ENCODE measurements around the gene ADH5.

Gene ADH5

DNA sequence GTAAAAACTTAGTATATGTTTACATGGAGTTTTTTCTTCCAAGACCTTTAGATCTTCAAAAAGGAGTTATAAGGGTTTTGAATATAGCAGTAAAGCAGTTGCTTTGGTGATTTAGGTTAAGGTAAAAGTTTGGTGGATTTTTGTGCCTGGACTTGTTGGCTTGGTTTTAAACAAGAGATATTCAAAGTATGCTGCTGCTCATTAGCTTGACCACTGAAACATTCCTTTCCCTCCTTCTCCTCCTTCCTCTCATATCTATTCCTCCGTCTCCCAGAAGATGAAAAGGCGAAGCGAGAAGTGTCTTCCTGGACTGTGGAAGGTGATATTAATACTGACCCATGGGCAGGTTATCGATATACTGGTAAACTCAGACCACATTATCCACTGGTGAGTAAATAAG is 54.6 kb downstream of the ADH5 start:
- TF ChIP-seq FOXM1 (IDR thresholded peaks at IDR 0.05; ENCODE audit: borderline replicate concordance, low read depth): no peak
- TF ChIP-seq YY1 (IDR thresholded peaks at IDR 0.05; ENCODE audit: low read depth): no peak

DNA sequence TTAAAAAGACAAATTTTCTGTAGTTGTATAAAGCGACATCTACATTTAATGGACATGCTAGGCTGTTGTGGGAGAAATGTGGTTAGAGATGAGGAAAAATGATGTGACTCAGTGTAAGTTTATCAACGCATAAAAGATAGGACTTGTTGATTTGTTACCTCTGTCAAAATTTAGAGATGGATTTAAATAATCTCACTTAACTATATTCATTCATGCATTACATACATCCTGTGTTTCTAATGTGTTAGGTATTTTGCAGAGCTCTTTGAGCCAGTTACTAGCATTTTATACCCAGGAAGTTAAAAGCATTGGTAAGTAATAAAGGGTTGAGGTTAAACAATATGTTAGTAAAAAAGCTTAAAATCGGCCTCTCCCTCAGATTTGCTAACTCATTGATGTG is 58.7 kb downstream of the ADH5 start:
- TF ChIP-seq EP300 (IDR thresholded peaks at IDR 0.05; ENCODE audit: borderline replicate concordance) (no peak), MAX (IDR thresholded peaks at IDR 0.05) (no peak), EGR1 (IDR thresholded peaks at IDR 0.05) (no peak), TCF12 (IDR thresholded peaks at IDR 0.05; ENCODE audit: low read depth) (no peak), FOXM1 (IDR thresholded peaks at IDR 0.05; ENCODE audit: borderline replicate concordance, low read depth) (no peak), NFIC (IDR thresholded peaks at IDR 0.05) (no peak), CREB1 (IDR thresholded peaks at IDR 0.05; ENCODE audit: low read depth) (no peak), TAF1 (IDR thresholded peaks at IDR 0.05; ENCODE audit: low read depth) (no peak)

DNA sequence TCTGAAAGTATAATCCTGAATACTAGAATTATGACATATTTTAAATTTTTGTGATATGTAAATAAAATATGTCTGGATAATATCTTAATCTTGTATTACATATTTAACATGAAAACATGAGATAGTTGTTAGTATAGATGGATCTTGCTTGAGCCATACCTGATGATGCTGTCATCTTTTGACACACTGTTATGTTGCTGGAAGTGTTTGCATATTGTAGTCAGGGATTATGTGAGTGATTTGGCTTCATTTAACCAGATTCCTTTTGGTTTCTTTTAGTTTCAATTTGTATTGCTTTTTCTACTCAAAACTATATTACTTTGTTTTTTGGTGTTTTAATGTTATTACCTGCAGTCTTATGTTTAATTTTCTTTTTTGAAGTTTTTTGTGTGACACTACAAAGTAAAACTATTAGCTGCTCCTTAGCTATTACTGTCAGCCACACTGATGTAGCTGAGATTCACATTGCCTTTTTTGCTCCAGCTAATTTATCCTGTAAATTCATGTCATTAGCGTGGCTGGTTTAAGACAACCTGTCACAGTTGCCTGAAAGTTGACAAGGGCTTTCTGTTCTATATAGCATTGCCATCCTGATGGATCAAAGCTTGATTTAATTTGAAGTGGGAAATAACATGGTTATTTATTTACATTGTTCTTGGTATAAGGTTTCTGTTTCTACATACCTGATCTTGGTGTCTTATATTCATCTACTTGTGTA is 59.4 kb downstream of the ADH5 start:
- no peak for TF ChIP-seq EGR1 (IDR thresholded peaks at IDR 0.05)
- no peak for TF ChIP-seq TAF1 (IDR thresholded peaks at IDR 0.05; ENCODE audit: low read depth)
- TF ChIP-seq REST (IDR thresholded peaks at IDR 0.05; ENCODE audit: low read depth): no peak
- TF ChIP-seq FOXM1 (IDR thresholded peaks at IDR 0.05; ENCODE audit: borderline replicate concordance, low read depth): no peak
- TF ChIP-seq CEBPB (IDR thresholded peaks at IDR 0.05): no peak
- no peak for TF ChIP-seq MAX (IDR thresholded peaks at IDR 0.05)
- no peak for TF ChIP-seq NFIC (IDR thresholded peaks at IDR 0.05)
- TF ChIP-seq EP300 (IDR thresholded peaks at IDR 0.05; ENCODE audit: borderline replicate concordance): no peak
- TF ChIP-seq RAD21 (IDR thresholded peaks at IDR 0.05; ENCODE audit: low read depth): no peak
- TF ChIP-seq ZBTB7A (IDR thresholded peaks at IDR 0.05; ENCODE audit: low read depth): no peak
- no peak for TF ChIP-seq TCF12 (IDR thresholded peaks at IDR 0.05; ENCODE audit: low read depth)
- TF ChIP-seq, protein P1, sequence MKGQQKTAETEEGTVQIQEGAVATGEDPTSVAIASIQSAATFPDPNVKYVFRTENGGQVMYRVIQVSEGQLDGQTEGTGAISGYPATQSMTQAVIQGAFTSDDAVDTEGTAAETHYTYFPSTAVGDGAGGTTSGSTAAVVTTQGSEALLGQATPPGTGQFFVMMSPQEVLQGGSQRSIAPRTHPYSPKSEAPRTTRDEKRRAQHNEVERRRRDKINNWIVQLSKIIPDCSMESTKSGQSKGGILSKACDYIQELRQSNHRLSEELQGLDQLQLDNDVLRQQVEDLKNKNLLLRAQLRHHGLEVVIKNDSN (IDR thresholded peaks at IDR 0.05): no peak
- no peak for TF ChIP-seq CREB1 (IDR thresholded peaks at IDR 0.05; ENCODE audit: low read depth)
- no peak for TF ChIP-seq TEAD4 (IDR thresholded peaks at IDR 0.05)
- TF ChIP-seq YY1 (IDR thresholded peaks at IDR 0.05; ENCODE audit: low read depth): no peak

DNA sequence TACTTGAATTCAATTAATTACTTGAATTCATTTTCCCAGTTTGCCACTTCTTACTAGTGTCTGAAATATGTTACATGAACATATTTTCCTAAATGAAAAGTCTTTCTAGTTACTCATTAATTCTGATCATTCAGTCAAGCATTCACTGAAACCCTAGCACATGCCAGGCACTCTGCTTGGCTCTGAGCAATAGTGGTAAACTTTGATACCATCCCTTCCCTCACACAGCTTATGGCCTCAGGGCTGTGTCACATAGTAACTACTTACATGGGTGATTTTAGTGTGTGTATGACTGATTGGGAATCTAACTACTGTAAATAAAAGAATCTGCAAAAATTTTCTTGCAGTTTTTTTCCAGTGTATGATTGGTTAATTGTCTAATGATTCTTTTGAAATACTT is 60.4 kb downstream of the ADH5 start:
- no peak for TF ChIP-seq CREB1 (IDR thresholded peaks at IDR 0.05; ENCODE audit: low read depth)
- TF ChIP-seq ZBTB7A (IDR thresholded peaks at IDR 0.05; ENCODE audit: low read depth): no peak
- TF ChIP-seq RAD21 (IDR thresholded peaks at IDR 0.05; ENCODE audit: low read depth): no peak
- no peak for TF ChIP-seq TAF1 (IDR thresholded peaks at IDR 0.05; ENCODE audit: low read depth)
- TF ChIP-seq EGR1 (IDR thresholded peaks at IDR 0.05): no peak
- no peak for TF ChIP-seq YY1 (IDR thresholded peaks at IDR 0.05; ENCODE audit: low read depth)
- TF ChIP-seq TEAD4 (IDR thresholded peaks at IDR 0.05): no peak
- no peak for TF ChIP-seq REST (IDR thresholded peaks at IDR 0.05; ENCODE audit: low read depth)
- no peak for TF ChIP-seq CEBPB (IDR thresholded peaks at IDR 0.05)

DNA sequence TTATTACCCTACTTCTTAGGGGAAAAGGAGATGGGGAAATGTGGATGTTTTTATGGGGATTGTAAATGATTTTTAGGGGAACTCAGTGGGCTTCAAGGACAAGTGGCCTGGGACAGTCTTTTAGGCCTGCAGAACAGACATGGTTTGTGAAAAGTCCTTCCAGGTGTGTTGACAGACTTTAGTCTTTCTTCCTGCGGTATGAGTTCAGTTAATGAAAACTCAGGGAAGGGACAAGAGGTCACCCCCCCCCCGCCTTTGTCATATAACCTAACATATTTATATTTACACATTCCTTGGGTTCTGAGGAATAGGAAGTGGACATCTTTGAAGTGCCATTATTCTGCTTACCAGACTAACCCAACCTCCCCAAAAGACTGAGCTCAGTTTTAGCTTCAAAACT is 61.3 kb downstream of the ADH5 start:
- TF ChIP-seq RAD21 (IDR thresholded peaks at IDR 0.05; ENCODE audit: low read depth) (no peak), EP300 (IDR thresholded peaks at IDR 0.05; ENCODE audit: borderline replicate concordance) (no peak), FOXM1 (IDR thresholded peaks at IDR 0.05; ENCODE audit: borderline replicate concordance, low read depth) (no peak), TCF12 (IDR thresholded peaks at IDR 0.05; ENCODE audit: low read depth) (no peak), REST (IDR thresholded peaks at IDR 0.05; ENCODE audit: low read depth) (no peak)
- TF ChIP-seq, protein P1 (IDR thresholded peaks at IDR 0.05): no peak

Data from Ishikawa (cell line).